ENCODE measurements around the gene PGBD2. TPM values are rescaled to one million over a fixed set of nuclear protein-coding genes. Genes with fewer than 3 reads are reported as not detected.

PGBD2 gene
- total and polyA plus RNA-seq, 10 of the 15 experiments (the other 5 are each of a cell fraction or from before 2014, with no cell fraction given) = 4.0 to 10.3 (median 4.5) TPM

- FAIRE-seq = no peak
- BruUV-seq (replicated peaks) = no TSS peak
Measured at GRCh38 chr1:248871837-248872401, 34.1 kb upstream of the PGBD2 start.

More at GRCh38 chr1:248871837-248872401, 34.1 kb upstream of the PGBD2 start:
- ChIA-PET CTCF (interaction anchor here (1.2 to 3.3 kb wide), 2 partner anchors 13 to 34 kb away, joined by 4 to 27 read pairs; partner anchors contain the start of gene ZNF692), POLR2A (interaction anchor here (2.0 to 2.1 kb wide), 2 partner anchors 8 to 33 kb away, joined by 8 to 12 read pairs; partner anchors contain the start of gene ZNF672), RAD21 (ENCODE audit: unreplicated experiment) (interaction anchor here (2.5 kb wide), 1 partner anchor 32 kb away, joined by 9 read pairs; no protein-coding TSS in a partner anchor), SMC1A (ENCODE audit: uncharacterized antibody, unreplicated experiment) (interaction anchor here (1.0 to 3.9 kb wide), 5 partner anchors 8 to 55 kb away, joined by 3 to 24 read pairs (median 4); partner anchors contain the start of gene ZNF692)
- Histone ChIP-seq H2AFZ (ENCODE audit: control insufficient read depth, low read depth, low read length) (peak overlapping the region; percentile 58), H3K4me2 (ENCODE audit: control insufficient read depth, insufficient read depth) (peak overlapping the region; percentile 52), H3K27ac (ENCODE audit: control insufficient read depth, insufficient read depth) (0 out of 2 replicates have a peak overlapping the region, but pooled peaks have one; percentile 8), H3K79me2 (ENCODE audit: control insufficient read depth, insufficient read depth, low read length) (no peaks in the 10 kb centered on the region), H3K4me1 (ENCODE audit: control insufficient read depth, insufficient read depth, low read length) (peaks cover 4% of the 10 kb centered on the region; the same call in 1 of the 2 replicates), H3K36me3 (ENCODE audit: control insufficient read depth in 2 of 2, insufficient read depth in 2 of 2, low read length in 1 of 2) (no peaks in the 10 kb centered on the region), H4K20me1 (ENCODE audit: control insufficient read depth, insufficient read depth) (no peaks in the 10 kb centered on the region), H3K4me3 (no peak overlapping the region), H3K9me3 (replicated peaks; ENCODE audit: control insufficient read depth, insufficient read depth, low read length) (no peaks in the 10 kb centered on the region), H3K9ac (ENCODE audit: control insufficient read depth, insufficient read depth, low read length) (no peak overlapping the region), H3K27me3 (replicated peaks in 1 of 2; ENCODE audit: control insufficient read depth in 2 of 2, insufficient read depth in 2 of 2, low read length in 1 of 2) (no peaks in the 10 kb centered on the region)
- 100% methylated on average over 3 of the region's 3 CpGs for WGBS (ENCODE audit: insufficient coverage, insufficient replicate concordance, low lambda C conversion rate, missing lambda C conversion rate)
- DNase-seq (ENCODE audit: low read depth, low spot score) (no peak), ATAC-seq (no peak)
- intact Hi-C loops (cut with micrococcal nuclease; ENCODE audit: unreplicated experiment) (no loop called here), in situ Hi-C loops (cut with MboI) (no loop called here)
- TF ChIP-seq CREB1 (IDR thresholded peaks at IDR 0.05; ENCODE audit: low read depth) (no peak), CTCF (IDR thresholded peaks at IDR 0.05 in 2 of 3, conservative IDR thresholded peaks at IDR 0.05 in 1 of 3; ENCODE audit: control insufficient read depth in 2 of 3, extremely low read depth in 1 of 3, insufficient read depth in 1 of 3, low read depth in 3 of 3, low read length in 3 of 3) (no peak), MYC (IDR thresholded peaks at IDR 0.05; ENCODE audit: insufficient read depth, insufficient read length, insufficient replicate concordance, low read length, severe bottlenecking) (no peak), IKZF2 (IDR thresholded peaks at IDR 0.05) (no peak), KLF5 (IDR thresholded peaks at IDR 0.05; ENCODE audit: partially characterized antibody) (no peak), E2F8 (IDR thresholded peaks at IDR 0.05; ENCODE audit: low read depth, partially characterized antibody) (no peak), EZH2 (IDR thresholded peaks at IDR 0.05; ENCODE audit: borderline replicate concordance, control insufficient read depth, low read depth, low read length) (no peak)
